HepG2 (cell line): Measurements from ENCODE around the gene HTRA1.

Experiments used
- CTCF ChIP-seq: sonication (generic); formaldehyde crosslinking; IDR thresholded peaks from 2 replicates; pipeline ENCODE4 v1.5.0; 2020; ENCODE audit warnings: mild to moderate bottlenecking, missing genetic modification reagents, moderate library complexity
- NFATC3 ChIP-seq: sonication (generic); formaldehyde crosslinking; IDR thresholded peaks from 2 replicates; pipeline ENCODE4 v1.5.1; 2020; ENCODE audit warnings: mild to moderate bottlenecking, missing genetic modification reagents
- PBX2 ChIP-seq: IDR thresholded peaks from 2 replicates; pipeline ENCODE4 v1.6.1; 2016; ENCODE audit warnings: control low read depth
- SYNCRIP ChIP-seq: fragments of 200-400 bp; formaldehyde crosslinking; IDR thresholded peaks from 2 replicates; pipeline ENCODE4 v1.6.1; 2018; ENCODE audit warnings: mild to moderate bottlenecking, low read depth, low read length; ENCODE audit not compliant: insufficient read depth
- TCF7L2 ChIP-seq: IDR thresholded peaks from 2 replicates; pipeline ENCODE4 v1.6.1; 2011; ENCODE audit warnings: mild to moderate bottlenecking, low read depth, low read length, moderate library complexity
- ZNF317 ChIP-seq: sonication (generic); formaldehyde crosslinking; IDR thresholded peaks from 2 replicates; pipeline ENCODE4 v1.5.0; 2020; ENCODE audit warnings: mild to moderate bottlenecking, missing genetic modification reagents
- ZNF616 ChIP-seq: sonication (generic); formaldehyde crosslinking; IDR thresholded peaks from 2 replicates; pipeline ENCODE4 v1.5.0; 2020; ENCODE audit warnings: low read depth, mild to moderate bottlenecking, missing genetic modification reagents
- ZNF670 ChIP-seq: sonication (generic); formaldehyde crosslinking; IDR thresholded peaks from 2 replicates; pipeline ENCODE4 v1.8.0; 2022; ENCODE audit warnings: mild to moderate bottlenecking, missing genetic modification reagents, borderline replicate concordance
- TF ChIP-seq, protein P1 (sequence below), 2 experiments: IDR thresholded peaks; 2 replicates each; pipeline ENCODE4 v1.6.1; 2011 to 2012; ENCODE audit warnings: low read length in 2 of 2, borderline replicate concordance in 1 of 2, low read depth in 1 of 2, mild to moderate bottlenecking in 1 of 2, moderate library complexity in 1 of 2

DNA sequence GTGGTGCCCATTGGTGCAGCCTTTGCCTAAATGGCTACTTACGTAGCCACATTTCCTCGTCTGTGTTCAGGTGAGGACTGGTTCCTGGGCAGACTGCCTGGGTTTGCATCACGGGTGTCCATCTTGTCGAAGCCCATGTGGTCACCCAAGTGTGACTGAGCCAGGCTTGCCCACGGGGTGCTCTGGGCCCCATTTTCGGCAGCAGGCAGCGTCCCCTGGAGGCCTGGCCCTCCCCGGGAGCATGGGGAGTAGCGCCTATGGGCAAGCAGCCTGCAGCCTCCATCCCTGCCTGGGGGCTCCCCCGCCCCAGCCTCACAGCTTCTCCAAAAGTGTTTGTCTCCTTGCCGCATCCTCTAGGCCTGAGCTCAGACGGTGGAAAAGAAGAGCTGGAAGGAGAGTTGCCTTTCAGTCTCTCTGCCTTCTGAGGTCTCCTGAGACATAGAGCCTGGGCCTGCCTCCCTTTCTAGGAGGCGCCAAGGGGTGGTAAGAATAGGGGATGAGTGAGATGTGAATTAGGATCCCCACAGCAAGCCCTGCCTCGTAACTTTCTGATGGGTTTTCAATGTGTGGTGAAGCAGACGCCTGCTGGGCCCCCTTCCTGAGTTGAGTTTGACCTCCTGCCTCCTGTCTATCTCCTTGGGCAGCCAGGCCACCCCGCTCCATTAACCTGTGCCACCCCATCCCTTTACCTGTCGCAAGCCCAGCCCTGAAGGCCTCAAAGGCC is 42.7 kb downstream of the HTRA1 start:
- TF ChIP-seq ZNF317 (CRISPR knock-in tag) (no peak), SYNCRIP (no peak), ZNF616 (no peak), CTCF (CRISPR knock-in tag) (no peak), TCF7L2 (no peak), NFATC3 (no peak), ZNF670 (CRISPR knock-in tag) (no peak), PBX2 (CRISPR knock-in tag) (no peak)
- TF ChIP-seq, protein P1, sequence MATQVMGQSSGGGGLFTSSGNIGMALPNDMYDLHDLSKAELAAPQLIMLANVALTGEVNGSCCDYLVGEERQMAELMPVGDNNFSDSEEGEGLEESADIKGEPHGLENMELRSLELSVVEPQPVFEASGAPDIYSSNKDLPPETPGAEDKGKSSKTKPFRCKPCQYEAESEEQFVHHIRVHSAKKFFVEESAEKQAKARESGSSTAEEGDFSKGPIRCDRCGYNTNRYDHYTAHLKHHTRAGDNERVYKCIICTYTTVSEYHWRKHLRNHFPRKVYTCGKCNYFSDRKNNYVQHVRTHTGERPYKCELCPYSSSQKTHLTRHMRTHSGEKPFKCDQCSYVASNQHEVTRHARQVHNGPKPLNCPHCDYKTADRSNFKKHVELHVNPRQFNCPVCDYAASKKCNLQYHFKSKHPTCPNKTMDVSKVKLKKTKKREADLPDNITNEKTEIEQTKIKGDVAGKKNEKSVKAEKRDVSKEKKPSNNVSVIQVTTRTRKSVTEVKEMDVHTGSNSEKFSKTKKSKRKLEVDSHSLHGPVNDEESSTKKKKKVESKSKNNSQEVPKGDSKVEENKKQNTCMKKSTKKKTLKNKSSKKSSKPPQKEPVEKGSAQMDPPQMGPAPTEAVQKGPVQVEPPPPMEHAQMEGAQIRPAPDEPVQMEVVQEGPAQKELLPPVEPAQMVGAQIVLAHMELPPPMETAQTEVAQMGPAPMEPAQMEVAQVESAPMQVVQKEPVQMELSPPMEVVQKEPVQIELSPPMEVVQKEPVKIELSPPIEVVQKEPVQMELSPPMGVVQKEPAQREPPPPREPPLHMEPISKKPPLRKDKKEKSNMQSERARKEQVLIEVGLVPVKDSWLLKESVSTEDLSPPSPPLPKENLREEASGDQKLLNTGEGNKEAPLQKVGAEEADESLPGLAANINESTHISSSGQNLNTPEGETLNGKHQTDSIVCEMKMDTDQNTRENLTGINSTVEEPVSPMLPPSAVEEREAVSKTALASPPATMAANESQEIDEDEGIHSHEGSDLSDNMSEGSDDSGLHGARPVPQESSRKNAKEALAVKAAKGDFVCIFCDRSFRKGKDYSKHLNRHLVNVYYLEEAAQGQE (IDR thresholded peaks at IDR 0.05; ENCODE audit: borderline replicate concordance in 1 of 2, low read depth in 1 of 2, low read length in 2 of 2): no peak
